Measurements from ENCODE around the gene CLCN2.

- TF ChIP-seq POLR2A (IDR thresholded peaks at IDR 0.05) (no peak), CTCF (IDR thresholded peaks at IDR 0.05) (no peak)
Measured at GRCh38 chr3:184350618-184351017, 10.8 kb downstream of the CLCN2 start.
